OCI-LY1 (cell line): ENCODE results near the gene ANKS6.

Experiments
- H2AFZ ChIP-seq: fragments of 200-600 bp; sonication (generic), shearing (Covaris generic); 2 replicates; pipeline ENCODE4 v1.6.0; 2014; ENCODE audit warnings: antibody characterized with exemption, mild to moderate bottlenecking, low read length
- H3F3A ChIP-seq: fragments of 200-600 bp; sonication (generic), shearing (Covaris generic); 2 replicates; pipeline ENCODE4 v1.6.0; 2014; ENCODE audit warnings: mild to moderate bottlenecking, antibody characterized with exemption, low read length, moderate library complexity; ENCODE audit not compliant: insufficient read depth
- H3K27ac ChIP-seq: fragments of 200-600 bp; sonication (generic); 2 replicates; pipeline ENCODE4 v1.5.1; 2014; ENCODE audit warnings: low read length, mixed run types, mild to moderate bottlenecking, low read depth; ENCODE audit not compliant: poor library complexity, severe bottlenecking
- H3K27me3 ChIP-seq: fragments of 200-600 bp; sonication (generic); 2 replicates; pipeline ENCODE4 v1.6.0; 2014; ENCODE audit warnings: antibody characterized with exemption, mild to moderate bottlenecking, low read length, moderate library complexity; ENCODE audit not compliant: insufficient read depth
- H3K36me3 ChIP-seq: fragments of 200-600 bp; sonication (generic); 2 replicates; pipeline ENCODE4 v1.6.1; 2014; ENCODE audit warnings: mild to moderate bottlenecking, antibody characterized with exemption, low read length, moderate library complexity, mixed read lengths; ENCODE audit not compliant: insufficient read depth
- H3K4me1 ChIP-seq: fragments of 200-600 bp; sonication (generic); 2 replicates; pipeline ENCODE4 v1.5.1; 2014; ENCODE audit warnings: mild to moderate bottlenecking, low read length, moderate library complexity; ENCODE audit not compliant: insufficient read depth, severe bottlenecking
- H3K4me2 ChIP-seq: fragments of 200-600 bp; sonication (generic), shearing (Covaris generic); 2 replicates; pipeline ENCODE4 v1.6.1; 2014; ENCODE audit warnings: low read length
- H3K4me3 ChIP-seq: fragments of 200-600 bp; sonication (generic); 2 replicates; pipeline ENCODE4 v1.5.1; 2014; ENCODE audit warnings: low read length, low read depth, mild to moderate bottlenecking, mixed read lengths; ENCODE audit not compliant: poor library complexity, severe bottlenecking
- H3K79me2 ChIP-seq: fragments of 200-600 bp; shearing (Covaris generic); 2 replicates; pipeline ENCODE4 v1.6.1; 2016; ENCODE audit warnings: mixed run types, low read length, mixed read lengths; ENCODE audit not compliant: insufficient read depth
- H3K9ac ChIP-seq: fragments of 200-600 bp; sonication (generic), shearing (Covaris generic); 2 replicates; pipeline ENCODE4 v1.6.1; 2014; ENCODE audit warnings: mild to moderate bottlenecking, low read length, mixed read lengths
- H3K9me2 ChIP-seq: fragments of 200-600 bp; sonication (generic), shearing (Covaris generic); 2 replicates; pipeline ENCODE4 v1.6.1; 2014; ENCODE audit warnings: low read depth, mild to moderate bottlenecking, low read length, mixed read lengths
- H3K9me3 ChIP-seq: fragments of 200-600 bp; shearing (Covaris generic); 2 replicates; pipeline ENCODE4 v1.6.1; 2014; ENCODE audit warnings: low read length, mixed read lengths
- H4K20me1 ChIP-seq: fragments of 200-600 bp; sonication (generic), shearing (Covaris generic); 2 replicates; pipeline ENCODE4 v1.6.0; 2016; ENCODE audit warnings: mild to moderate bottlenecking, low read length; ENCODE audit not compliant: insufficient read depth
- EZH2 ChIP-seq: fragments of 200-600 bp; sonication (generic), shearing (Covaris generic); IDR thresholded peaks from 2 replicates; pipeline ENCODE4 v1.8.0; 2017; ENCODE audit warnings: borderline replicate concordance, mixed run types, mild to moderate bottlenecking, antibody characterized with exemption, low read length, moderate library complexity, mixed read lengths
- TF ChIP-seq, protein P1 (sequence below): fragments of 200-600 bp; sonication (generic), shearing (Covaris generic); IDR thresholded peaks from 2 replicates; pipeline ENCODE4 v1.5.1; 2017; ENCODE audit warnings: mild to moderate bottlenecking, antibody characterized with exemption, low read length, moderate library complexity, mixed read lengths

Gene ANKS6

DNA sequence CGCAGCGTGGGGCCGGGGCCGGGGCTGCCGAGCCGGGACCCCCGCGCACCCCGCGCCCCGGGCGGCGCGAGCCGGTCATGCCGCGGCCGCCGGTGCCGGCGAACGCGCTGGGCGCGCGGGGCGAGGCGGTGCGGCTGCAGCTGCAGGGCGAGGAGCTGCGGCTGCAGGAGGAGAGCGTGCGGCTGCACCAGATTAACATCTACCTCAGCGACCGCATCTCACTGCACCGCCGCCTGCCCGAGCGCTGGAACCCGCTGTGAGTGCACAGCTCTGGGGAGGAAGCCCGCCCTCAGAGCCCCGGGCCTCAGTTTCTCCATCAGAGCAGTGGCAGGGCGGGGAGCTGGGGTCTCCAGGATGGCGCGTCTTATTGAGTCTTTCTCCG, 11.4 kb upstream of the ANKS6 start:
- Histone ChIP-seq H3K27ac (no peak overlapping the region), H3K36me3 (no peaks in the 10 kb centered on the region), H3K27me3 (no peaks in the 10 kb centered on the region), H3K9ac (peak overlapping the region; percentile 73), H3K4me3 (peak overlapping the region; percentile 81), H2AFZ (no peak overlapping the region), H3F3A (no peaks in the 10 kb centered on the region), H4K20me1 (no peaks in the 10 kb centered on the region), H3K9me3 (no peaks in the 10 kb centered on the region), H3K4me2 (peak overlapping the region; percentile 98), H3K4me1 (peaks cover 24% of the 10 kb centered on the region), H3K79me2 (no peaks in the 10 kb centered on the region), H3K9me2 (no peaks in the 10 kb centered on the region)
- TF ChIP-seq, protein P1, sequence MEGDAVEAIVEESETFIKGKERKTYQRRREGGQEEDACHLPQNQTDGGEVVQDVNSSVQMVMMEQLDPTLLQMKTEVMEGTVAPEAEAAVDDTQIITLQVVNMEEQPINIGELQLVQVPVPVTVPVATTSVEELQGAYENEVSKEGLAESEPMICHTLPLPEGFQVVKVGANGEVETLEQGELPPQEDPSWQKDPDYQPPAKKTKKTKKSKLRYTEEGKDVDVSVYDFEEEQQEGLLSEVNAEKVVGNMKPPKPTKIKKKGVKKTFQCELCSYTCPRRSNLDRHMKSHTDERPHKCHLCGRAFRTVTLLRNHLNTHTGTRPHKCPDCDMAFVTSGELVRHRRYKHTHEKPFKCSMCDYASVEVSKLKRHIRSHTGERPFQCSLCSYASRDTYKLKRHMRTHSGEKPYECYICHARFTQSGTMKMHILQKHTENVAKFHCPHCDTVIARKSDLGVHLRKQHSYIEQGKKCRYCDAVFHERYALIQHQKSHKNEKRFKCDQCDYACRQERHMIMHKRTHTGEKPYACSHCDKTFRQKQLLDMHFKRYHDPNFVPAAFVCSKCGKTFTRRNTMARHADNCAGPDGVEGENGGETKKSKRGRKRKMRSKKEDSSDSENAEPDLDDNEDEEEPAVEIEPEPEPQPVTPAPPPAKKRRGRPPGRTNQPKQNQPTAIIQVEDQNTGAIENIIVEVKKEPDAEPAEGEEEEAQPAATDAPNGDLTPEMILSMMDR = no peak
- no peak for TF ChIP-seq EZH2

DNA sequence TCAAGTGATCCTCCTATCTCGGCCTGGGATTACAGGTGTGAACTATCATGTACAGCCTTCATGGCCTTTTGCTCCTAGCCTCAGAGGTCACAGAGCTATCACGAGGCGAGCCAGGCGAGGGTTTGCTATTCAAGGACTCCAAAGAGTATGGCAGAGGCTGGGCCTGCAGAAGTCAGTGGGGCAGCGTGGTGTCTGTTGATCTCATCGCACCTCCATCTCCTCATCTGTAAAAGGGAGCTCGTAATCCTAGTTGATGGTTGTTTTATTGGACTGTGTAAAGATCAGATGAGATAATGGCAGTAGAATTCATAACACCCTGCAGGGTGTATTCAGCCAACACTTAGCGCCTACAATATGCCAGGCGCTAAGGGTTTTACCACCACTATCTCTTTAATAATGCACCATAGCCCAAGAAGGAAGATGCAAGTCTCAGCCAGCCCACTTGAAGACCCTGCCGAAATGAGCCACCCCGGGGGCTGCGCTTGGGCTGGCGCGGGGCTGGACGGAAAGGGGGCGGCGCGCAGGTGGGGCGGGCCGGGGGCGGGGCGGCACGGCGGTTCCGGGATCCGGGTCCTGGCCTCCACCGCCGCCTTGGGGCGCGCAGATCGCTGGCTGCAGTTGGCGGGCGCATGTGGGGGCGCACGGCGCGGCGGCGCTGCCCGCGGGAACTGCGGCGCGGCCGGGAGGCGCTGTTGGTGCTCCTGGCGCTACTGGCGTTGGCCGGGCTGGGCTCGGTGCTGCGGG, 10.9 kb upstream of the ANKS6 start, which contains the start of gene GALNT12:
GALNT12 (plus strand) TSS at position 601 of the 744 bp plus-strand sequence; CDS start at position 630, 29 bp downstream.
- TF ChIP-seq, protein P1 = no peak
- TF ChIP-seq EZH2 = no peak

DNA sequence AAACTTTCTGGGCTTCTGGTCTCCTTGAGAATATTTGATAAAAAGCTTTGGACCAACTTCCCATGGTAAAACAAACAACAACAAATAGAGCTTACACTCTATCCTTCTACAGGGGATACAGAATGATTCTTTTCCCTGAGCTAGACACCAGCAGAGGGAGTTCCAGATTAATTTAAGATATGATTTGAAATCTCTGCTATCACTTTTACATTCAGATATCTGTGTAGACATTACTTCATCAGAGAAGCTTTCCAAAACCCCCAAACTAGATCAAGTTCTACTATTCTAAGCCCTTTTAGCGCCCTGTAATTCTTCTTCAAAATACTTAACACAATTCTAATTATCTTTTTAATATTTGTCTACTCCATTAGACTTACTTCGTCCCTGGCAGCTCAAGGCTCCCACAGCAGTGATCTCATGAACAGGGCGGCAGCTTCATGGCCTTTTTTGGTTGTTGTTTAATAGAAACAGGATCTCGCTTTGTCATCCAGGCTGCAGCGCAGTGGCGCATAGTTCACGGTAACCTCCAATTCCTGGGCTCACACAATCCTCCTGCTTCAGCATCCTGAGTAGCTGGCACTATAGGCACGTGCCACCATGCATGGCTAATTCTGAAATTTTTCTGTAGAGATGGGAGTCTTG, 10.2 kb upstream of the ANKS6 start:
- Histone ChIP-seq H3K4me2 (peak overlapping the region; percentile 67; the same call in 1 of the 2 replicates), H3K4me1 (peaks cover 24% of the 10 kb centered on the region), H3K27me3 (no peaks in the 10 kb centered on the region), H3K9me3 (no peaks in the 10 kb centered on the region), H3F3A (no peaks in the 10 kb centered on the region), H4K20me1 (no peaks in the 10 kb centered on the region), H3K4me3 (no peak overlapping the region), H3K36me3 (no peaks in the 10 kb centered on the region), H3K79me2 (no peaks in the 10 kb centered on the region), H2AFZ (no peak overlapping the region), H3K9me2 (no peaks in the 10 kb centered on the region), H3K27ac (no peak overlapping the region), H3K9ac (no peak overlapping the region; the same call in 1 of the 2 replicates)
- TF ChIP-seq, protein P1 = peak; percentile 36; the same call in 1 of the 2 replicates
- TF ChIP-seq EZH2 = no peak

More for the DNA sequence above, 10.9 kb upstream of the ANKS6 start, which contains the start of gene GALNT12:
- H3K36me3 ChIP-seq = no peaks in the 10 kb centered on the region
- no peaks in the 10 kb centered on the region for H3K9me3 ChIP-seq
- no peak within 1 kb of the TSS for H3K27ac ChIP-seq
- no peaks in the 10 kb centered on the region for H3K27me3 ChIP-seq
- H3K4me2 ChIP-seq = peak within 1 kb of the TSS; percentile 98
- H3K4me3 ChIP-seq = peak within 1 kb of the TSS; percentile 81
- peak within 1 kb of the TSS; percentile 73 for H3K9ac ChIP-seq
- peak within 1 kb of the TSS; percentile 32; the same call in 1 of the 2 replicates for H2AFZ ChIP-seq
- H3K9me2 ChIP-seq = no peaks in the 10 kb centered on the region
- no peaks in the 10 kb centered on the region for H3K79me2 ChIP-seq
- H3K4me1 ChIP-seq = peaks cover 24% of the 10 kb centered on the region
- no peaks in the 10 kb centered on the region for H3F3A ChIP-seq
- no peaks in the 10 kb centered on the region for H4K20me1 ChIP-seq
